ENCODE data around the gene ATG4D. TPM values are rescaled to one million over a fixed set of nuclear protein-coding genes. Genes with fewer than 3 reads are reported as not detected.
"Not testable (repeated sequence)": the region's sequence is repeated elsewhere in the genome, so short reads cannot be mapped to it uniquely, and the experiment has no call there.

The ATG4D gene
- total and polyA plus RNA-seq, 2 experiments from 2014 or later, result 15.1 to 55.5 TPM

- TF ChIP-seq, protein P1, sequence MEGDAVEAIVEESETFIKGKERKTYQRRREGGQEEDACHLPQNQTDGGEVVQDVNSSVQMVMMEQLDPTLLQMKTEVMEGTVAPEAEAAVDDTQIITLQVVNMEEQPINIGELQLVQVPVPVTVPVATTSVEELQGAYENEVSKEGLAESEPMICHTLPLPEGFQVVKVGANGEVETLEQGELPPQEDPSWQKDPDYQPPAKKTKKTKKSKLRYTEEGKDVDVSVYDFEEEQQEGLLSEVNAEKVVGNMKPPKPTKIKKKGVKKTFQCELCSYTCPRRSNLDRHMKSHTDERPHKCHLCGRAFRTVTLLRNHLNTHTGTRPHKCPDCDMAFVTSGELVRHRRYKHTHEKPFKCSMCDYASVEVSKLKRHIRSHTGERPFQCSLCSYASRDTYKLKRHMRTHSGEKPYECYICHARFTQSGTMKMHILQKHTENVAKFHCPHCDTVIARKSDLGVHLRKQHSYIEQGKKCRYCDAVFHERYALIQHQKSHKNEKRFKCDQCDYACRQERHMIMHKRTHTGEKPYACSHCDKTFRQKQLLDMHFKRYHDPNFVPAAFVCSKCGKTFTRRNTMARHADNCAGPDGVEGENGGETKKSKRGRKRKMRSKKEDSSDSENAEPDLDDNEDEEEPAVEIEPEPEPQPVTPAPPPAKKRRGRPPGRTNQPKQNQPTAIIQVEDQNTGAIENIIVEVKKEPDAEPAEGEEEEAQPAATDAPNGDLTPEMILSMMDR (conservative IDR thresholded peaks at IDR 0.05; ENCODE audit: low read depth in 2 of 2), result no peak
- TF ChIP-seq ZNF331 (CRISPR knock-in tag; IDR thresholded peaks at IDR 0.05; ENCODE audit: low read depth), result no peak
- no peak for TF ChIP-seq EZH2 (IDR thresholded peaks at IDR 0.05; ENCODE audit: low read depth, unreplicated experiment)
Observed at GRCh38 chr19:10537668-10538067, 6.0 kb upstream of the ATG4D start (continued).

- Histone ChIP-seq H3K27me3 (ENCODE audit: insufficient read depth) (no peaks in the 10 kb centered on the region), H3F3A (replicated peaks; ENCODE audit: low read depth) (0 out of 2 replicates have a peak, but pooled peaks cover 5% of the 10 kb centered on the region), H3K79me2 (replicated peaks; ENCODE audit: insufficient read depth) (no peaks in the 10 kb centered on the region), H3K4me1 (ENCODE audit: insufficient read depth) (no peaks in the 10 kb centered on the region), H3K4me3 (no peak overlapping the region), H3K4me2 (no peak overlapping the region), H3K27ac (ENCODE audit: low read depth) (no peak overlapping the region), H3K36me3 (ENCODE audit: insufficient read depth) (no peaks in the 10 kb centered on the region), H3K9me2 (ENCODE audit: insufficient read depth) (no peaks in the 10 kb centered on the region), H2AFZ (0 out of 2 replicates have a peak overlapping the region, but pooled peaks have one; percentile 66), H4K20me1 (replicated peaks; ENCODE audit: insufficient read depth) (no peaks in the 10 kb centered on the region)
- ATAC-seq, result no peak
- peaks cover 9% of the 10 kb centered on the region for H3K27me3 Mint-ChIP-seq (ENCODE audit: insufficient read depth, low read depth, poor library complexity)
- H3K27ac Mint-ChIP-seq, result no peak overlapping the region
- no peaks in the 10 kb centered on the region for H3K9me3 Mint-ChIP-seq
- H3K4me3 Mint-ChIP-seq, result no peak overlapping the region
- no peaks in the 10 kb centered on the region for H3K36me3 Mint-ChIP-seq (ENCODE audit: low read depth)
- no peaks in the 10 kb centered on the region for H3K4me1 Mint-ChIP-seq
- no peak for TF ChIP-seq EZH2 (IDR thresholded peaks at IDR 0.05; ENCODE audit: low read depth, unreplicated experiment)
- TF ChIP-seq STAT1 (IDR thresholded peaks at IDR 0.05; ENCODE audit: unreplicated experiment), result no peak
- DNase-seq (ENCODE audit: low spot score), result no peak
Observed at GRCh38 chr19:10538204-10538983, 5.3 kb upstream of the ATG4D start.

GRCh38 chr19:10539016-10539415, 4.7 kb upstream of the ATG4D start:
- H3K36me3 ChIP-seq (ENCODE audit: insufficient read depth); H4K20me1 ChIP-seq (replicated peaks; ENCODE audit: insufficient read depth); H3F3A ChIP-seq (replicated peaks; ENCODE audit: low read depth); H3K4me1 ChIP-seq (ENCODE audit: insufficient read depth); H3K27me3 ChIP-seq (ENCODE audit: insufficient read depth); H3K27ac Mint-ChIP-seq; DNase-seq (ENCODE audit: low spot score); H3K4me1 Mint-ChIP-seq; H3K4me3 ChIP-seq; H3K27me3 Mint-ChIP-seq (ENCODE audit: insufficient read depth, low read depth, poor library complexity); ATAC-seq; H3K79me2 ChIP-seq (replicated peaks; ENCODE audit: insufficient read depth); H3K27ac ChIP-seq (ENCODE audit: low read depth); H3K9me3 Mint-ChIP-seq; H3K9me2 ChIP-seq (ENCODE audit: insufficient read depth); H3K4me2 ChIP-seq; H3K36me3 Mint-ChIP-seq (ENCODE audit: low read depth); H3K4me3 Mint-ChIP-seq: not testable (repeated sequence)
- 0 out of 2 replicates have a peak overlapping the region, but pooled peaks have one; percentile 66 for H2AFZ ChIP-seq

DNA sequence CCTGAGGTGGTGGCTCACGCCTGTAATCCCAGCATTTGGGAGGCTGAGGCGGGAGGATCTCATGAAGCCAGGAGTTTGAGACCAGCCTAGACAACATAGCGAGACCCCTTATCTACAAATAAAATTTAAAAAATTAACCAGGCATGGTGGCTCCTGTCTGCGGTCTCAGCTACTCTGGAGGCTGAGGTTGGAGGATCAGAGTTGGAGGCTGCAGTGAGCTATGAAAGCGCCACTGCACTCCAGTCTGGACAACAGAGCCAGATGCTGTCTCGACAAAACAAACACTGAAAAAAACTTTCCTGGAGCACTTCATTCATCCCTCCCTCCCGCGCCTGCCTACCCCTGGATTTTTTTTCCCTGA, 665 bp upstream of the ATG4D start:
- Histone ChIP-seq H3K36me3 (ENCODE audit: insufficient read depth) (no peaks in the 10 kb centered on the region), H3K27me3 (ENCODE audit: insufficient read depth) (no peaks in the 10 kb centered on the region), H3K79me2 (replicated peaks; ENCODE audit: insufficient read depth) (peaks cover 17% of the 10 kb centered on the region), H3K4me2 (peak overlapping the region; percentile 82), H3K27ac (ENCODE audit: low read depth) (no peak overlapping the region), H3K9me2 (ENCODE audit: insufficient read depth) (no peaks in the 10 kb centered on the region), H2AFZ (peak overlapping the region; percentile 91), H4K20me1 (replicated peaks; ENCODE audit: insufficient read depth) (peaks cover 3% of the 10 kb centered on the region; the same call in 1 of the 2 replicates), H3K4me1 (ENCODE audit: insufficient read depth) (no peaks in the 10 kb centered on the region; the same call in 1 of the 2 replicates), H3K4me3 (peak overlapping the region; percentile 85), H3F3A (replicated peaks; ENCODE audit: low read depth) (0 out of 2 replicates have a peak, but pooled peaks cover 12% of the 10 kb centered on the region)
- ATAC-seq (no peak), DNase-seq (ENCODE audit: low spot score) (no peak)
- no peak for TF ChIP-seq NANOG (IDR thresholded peaks at IDR 0.05; ENCODE audit: borderline replicate concordance)
- peaks cover 8% of the 10 kb centered on the region for H3K27me3 Mint-ChIP-seq (ENCODE audit: insufficient read depth, low read depth, poor library complexity)
- no peaks in the 10 kb centered on the region for H3K4me1 Mint-ChIP-seq
- no peaks in the 10 kb centered on the region for H3K9me3 Mint-ChIP-seq
- no peak overlapping the region for H3K27ac Mint-ChIP-seq
- peak overlapping the region; percentile 73 for H3K4me3 Mint-ChIP-seq
- H3K36me3 Mint-ChIP-seq (ENCODE audit: low read depth), result peaks cover 8% of the 10 kb centered on the region; the same call in 2 of the 3 replicates

Measured in GM23338 (cell line).